HepG2 (cell line): ENCODE data around the gene NFATC3. TPM values are rescaled to one million over a fixed set of nuclear protein-coding genes. Genes with fewer than 3 reads are reported as not detected.
A peak's percentile ranks its signal among the peaks of the same experiment; 100 is the strongest.

Experiments used
- ARNT ChIP-seq: fragments of 450-650 bp; IDR thresholded peaks from 2 replicates; pipeline ENCODE4 v1.6.1; 2017
- BATF2 ChIP-seq: sonication (generic); formaldehyde crosslinking; IDR thresholded peaks from 2 replicates; pipeline ENCODE4 v1.8.0; 2022; ENCODE audit warnings: mild to moderate bottlenecking, missing genetic modification reagents, moderate library complexity
- DR1 ChIP-seq: sonication (generic); formaldehyde crosslinking; IDR thresholded peaks from 2 replicates; pipeline ENCODE4 v1.8.0; 2021; ENCODE audit warnings: mild to moderate bottlenecking, missing genetic modification reagents, inconsistent platforms
- FLYWCH1 ChIP-seq: sonication (generic); formaldehyde crosslinking; IDR thresholded peaks from 2 replicates; pipeline ENCODE4 v1.8.1; 2023; ENCODE audit warnings: mild to moderate bottlenecking, missing genetic modification reagents
- ISL2 ChIP-seq: sonication (generic); formaldehyde crosslinking; IDR thresholded peaks from 2 replicates; pipeline ENCODE4 v1.5.0; 2020; ENCODE audit warnings: missing genetic modification reagents
- MED8 ChIP-seq: sonication (generic); formaldehyde crosslinking; IDR thresholded peaks from 2 replicates; pipeline ENCODE4 v1.8.1; 2023; ENCODE audit warnings: mild to moderate bottlenecking, missing genetic modification reagents; ENCODE audit not compliant: insufficient replicate concordance
- MLXIP ChIP-seq: sonication (generic); formaldehyde crosslinking; IDR thresholded peaks from 2 replicates; pipeline ENCODE4 v1.9.0; 2021; ENCODE audit warnings: missing genetic modification reagents, borderline replicate concordance
- NONO ChIP-seq, 2 experiments: fragments of 450-650 bp in 1 of 2; sonication (generic) in 1 of 2; formaldehyde crosslinking in 1 of 2; IDR thresholded peaks in 1 of 2; conservative IDR thresholded peaks in 1 of 2; 2 replicates each; pipeline versions ENCODE4 v1.6.1 to v1.8.0; 2017 to 2022; ENCODE audit warnings: mild to moderate bottlenecking in 1 of 2, missing genetic modification reagents in 1 of 2, moderate library complexity in 1 of 2
- SRY ChIP-seq: sonication (generic); formaldehyde crosslinking; IDR thresholded peaks from 2 replicates; pipeline ENCODE4 v1.8.0; 2022; ENCODE audit warnings: mild to moderate bottlenecking, missing genetic modification reagents
- TBL1XR1 ChIP-seq: fragments of 150-350 bp; IDR thresholded peaks from 2 replicates; pipeline ENCODE4 v1.6.1; 2014; ENCODE audit warnings: borderline replicate concordance, low read length; ENCODE audit not compliant: partially characterized antibody
- TFE3 ChIP-seq: IDR thresholded peaks from 2 replicates; pipeline ENCODE4 v1.6.1; 2016
- THAP11 ChIP-seq: IDR thresholded peaks from 2 replicates; pipeline ENCODE4 v1.6.1; 2016; ENCODE audit warnings: missing biosample characterization, missing genetic modification reagents
- ZBTB43 ChIP-seq: sonication (generic); formaldehyde crosslinking; conservative IDR thresholded peaks from 2 replicates; pipeline ENCODE4 v1.4.0; 2020; ENCODE audit warnings: missing genetic modification reagents
- ZNF609 ChIP-seq: sonication (generic); formaldehyde crosslinking; IDR thresholded peaks from 2 replicates; pipeline ENCODE4 v1.4.0; 2020; ENCODE audit warnings: mild to moderate bottlenecking, missing genetic modification reagents, borderline replicate concordance
- ZNF740 ChIP-seq: sonication (generic); formaldehyde crosslinking; IDR thresholded peaks from 2 replicates; pipeline ENCODE4 v1.4.0; 2020; ENCODE audit warnings: missing genetic modification reagents
- ZNF768 ChIP-seq: sonication (generic); formaldehyde crosslinking; IDR thresholded peaks from 2 replicates; pipeline ENCODE4 v1.4.0; 2020; ENCODE audit warnings: missing genetic modification reagents
- polyA plus RNA-seq, 8 experiments: library from polyadenylated mRNA; depleted of rRNA in 3 of 8; stranded (reverse) in 7 of 8; unstranded in 1 of 8; fragments of >200 nt; fragmentation: Illumina TruSeq in 4 of 8; extraction: Trizol in 4 of 8; gene quantifications; 2 replicates each; pipeline versions ENCODE4 v1.2.1 to v1.2.3, GENCODE V29; 2011 to 2016; ENCODE audit warnings: low read depth in 4 of 8, missing spikeins in 1 of 8, mixed read lengths in 1 of 8; ENCODE audit not compliant: insufficient read depth in 1 of 8
- total RNA-seq, 5 experiments: library from RNA; depleted of rRNA; stranded (reverse); fragments of >200 nt; fragmentation: Illumina TruSeq; extraction: Trizol; gene quantifications; 2 replicates each; pipeline ENCODE4 v1.2.3, GENCODE V29; 2016; ENCODE audit warnings: low read depth in 1 of 5

NFATC3 gene
- total and polyA plus RNA-seq, 2 of the 13 experiments (the other 11 are each of a cell fraction or from before 2014, with no cell fraction given), result 52.6 to 62.7 TPM

- TF ChIP-seq ZBTB43, result peak; percentile 66; the same call in 1 of the 2 replicates
- TF ChIP-seq ZNF740, result peak; percentile 30; the same call in 1 of the 2 replicates
- TF ChIP-seq ARNT, result no peak
- peak; percentile 6; the same call in 1 of the 2 replicates for TF ChIP-seq SRY (CRISPR knock-in tag)
- TF ChIP-seq MED8 (CRISPR knock-in tag), result peak; percentile 62
- peak; percentile 80 for TF ChIP-seq ISL2 (CRISPR knock-in tag)
- TF ChIP-seq NONO (IDR thresholded peaks at IDR 0.05), result no peak
- peak; percentile 96 for TF ChIP-seq NONO (CRISPR knock-in tag; conservative IDR thresholded peaks at IDR 0.05)
- peak; percentile 88 for TF ChIP-seq THAP11 (CRISPR knock-in tag)
- peak; percentile 70; the same call in 1 of the 2 replicates for TF ChIP-seq ZNF768
- TF ChIP-seq ZNF609 (CRISPR knock-in tag), result peak; percentile 95
- peak; percentile 50 for TF ChIP-seq TBL1XR1
- TF ChIP-seq DR1 (CRISPR knock-in tag), result peak; percentile 77
- TF ChIP-seq MLXIP (CRISPR knock-in tag), result no peak
- 0 out of 2 replicates have a peak, but pooled peaks have one; percentile 32 for TF ChIP-seq FLYWCH1 (CRISPR knock-in tag)
- TF ChIP-seq TFE3 (CRISPR knock-in tag), result peak; percentile 76; the same call in 1 of the 2 replicates
- 0 out of 2 replicates have a peak, but pooled peaks have one; percentile 79 for TF ChIP-seq BATF2 (CRISPR knock-in tag)
These were observed 152.3 kb downstream of the NFATC3 start (continued) for GRCh38 chr16:68237243-68238028.
